Stimulated activated CD8-positive, alpha-beta memory T cell treated with anti-CD3 and anti-CD28 coated beads, Interleukin-15, amount 100 ng/mL, for 24 hours (primary cell): ENCODE measurements around the gene ACAD8.

Source experiments
- DNase-seq: peaks from one replicate; pipeline ENCODE4 v3.0.0-alpha.2; 2020; ENCODE audit warnings: low read depth

ACAD8 gene

GRCh38 chr11:134290646-134291045, 37.3 kb downstream of the ACAD8 start:
- DNase-seq = no peak

DNA sequence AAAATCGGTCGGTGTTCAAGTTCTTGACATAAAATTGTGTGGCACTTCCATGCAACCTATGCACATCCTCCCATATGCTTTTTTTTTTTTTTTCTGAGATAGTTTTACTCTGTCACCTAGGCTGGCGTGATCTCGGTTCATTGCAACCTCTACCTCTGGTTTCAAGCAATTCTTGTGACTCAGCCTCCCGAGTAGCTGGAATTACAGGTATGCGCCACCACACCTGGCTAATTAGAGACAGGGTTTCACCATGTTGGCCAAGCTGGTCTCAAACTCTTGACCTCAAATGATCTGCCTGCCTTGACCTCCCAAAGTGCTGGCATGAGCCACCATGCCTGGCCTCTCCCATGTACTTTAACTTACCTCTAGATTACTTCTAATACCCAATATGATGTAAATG, 37.8 kb downstream of the ACAD8 start:
- DNase-seq = no peak

DNA sequence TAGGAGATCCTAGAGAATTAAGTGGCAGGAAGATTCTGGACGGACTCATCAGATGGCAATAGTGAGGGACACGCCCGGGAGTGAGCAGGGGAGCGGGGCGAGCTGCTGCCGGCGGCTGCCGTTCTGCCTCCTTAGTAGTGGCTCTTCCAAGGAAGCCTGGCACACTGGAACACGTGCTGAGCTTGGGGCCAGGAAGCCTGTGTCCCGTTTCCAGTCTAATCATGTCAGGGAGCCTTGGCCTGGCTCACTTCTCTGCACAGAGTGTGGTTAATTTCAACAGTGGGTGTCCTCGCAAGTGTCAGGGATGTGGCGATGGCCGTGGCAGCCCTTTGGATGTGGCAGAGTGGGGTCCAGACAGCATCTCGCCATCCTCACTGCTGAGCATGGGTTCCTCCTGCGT, 39.3 kb downstream of the ACAD8 start:
- DNase-seq = no peak

GRCh38 chr11:134293119-134294113, 40.0 kb downstream of the ACAD8 start:
- no peak for DNase-seq

GRCh38 chr11:134294664-134295063, 41.3 kb downstream of the ACAD8 start:
- no peak for DNase-seq

- DNase-seq = no peak
These were observed 58.9 kb downstream of the ACAD8 start for GRCh38 chr11:134312223-134312622.

- DNase-seq = no peak
These were observed 59.4 kb downstream of the ACAD8 start for GRCh38 chr11:134312807-134313206.

GRCh38 chr11:134313379-134313778, 60.0 kb downstream of the ACAD8 start:
- DNase-seq = no peak

DNA sequence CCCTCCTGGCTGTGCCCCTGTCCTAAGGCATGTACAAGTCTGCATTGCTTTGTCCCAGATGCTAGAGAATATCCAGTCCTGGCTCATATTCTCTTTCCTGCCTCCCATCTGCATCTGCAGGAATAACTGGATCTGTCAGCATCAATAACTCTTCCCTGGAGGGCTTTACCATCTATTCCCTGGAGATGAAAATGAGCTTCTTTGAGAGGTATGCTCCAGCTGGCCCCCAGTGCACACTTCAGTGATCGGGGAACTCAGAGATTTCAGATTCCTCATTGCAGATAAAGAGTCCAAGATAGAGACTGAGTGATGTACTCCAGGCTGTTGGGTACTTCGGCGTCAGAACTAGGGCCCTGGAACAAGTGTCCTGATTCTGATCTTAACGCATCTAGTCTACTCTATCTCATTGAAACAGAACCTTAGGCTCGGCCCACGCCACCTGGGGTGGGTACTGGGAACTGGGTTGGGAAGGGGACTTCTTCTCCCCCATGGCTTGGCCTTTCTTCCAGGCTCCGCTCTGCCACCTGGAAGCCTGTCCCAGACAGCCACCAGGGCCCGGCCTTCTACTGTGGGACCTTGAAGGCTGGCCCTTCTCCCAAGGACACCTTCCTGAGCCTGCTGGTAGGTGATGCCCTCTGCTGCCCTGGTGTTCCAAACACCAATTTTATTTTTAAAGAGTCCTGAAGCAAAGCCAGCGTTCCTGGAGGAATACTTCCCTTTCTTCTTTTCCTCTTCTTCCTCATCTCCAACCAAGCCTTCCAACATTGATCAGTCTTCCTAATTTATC, 60.6 kb downstream of the ACAD8 start:
- DNase-seq = no peak
